ENCODE results near the gene HSP90AB1. TPM values are rescaled to one million over a fixed set of nuclear protein-coding genes. Genes with fewer than 3 reads are reported as not detected.
"Not testable (repeated sequence)": the region's sequence is repeated elsewhere in the genome, so short reads cannot be mapped to it uniquely, and the experiment has no call there.

HSP90AB1 gene
- total RNA-seq, 1 experiment from 2014 or later: 1,358 TPM

GRCh38 chr6:44227148-44227793, 19.6 kb upstream of the HSP90AB1 start:
- peak in 1 of 2 experiments; percentile 18 for DNase-seq
- no peak overlapping the region; the same call in 1 of the 2 replicates for H3K27ac ChIP-seq
- peaks cover 32% of the 10 kb centered on the region for H3K4me1 ChIP-seq
- H3K9me3 ChIP-seq (replicated peaks): no peaks in the 10 kb centered on the region
- H3K4me3 ChIP-seq: no peak overlapping the region
- no peaks in the 10 kb centered on the region for H3K27me3 ChIP-seq
- H3K36me3 ChIP-seq: peaks cover 20% of the 10 kb centered on the region; the same call in 1 of the 2 replicates

DNA sequence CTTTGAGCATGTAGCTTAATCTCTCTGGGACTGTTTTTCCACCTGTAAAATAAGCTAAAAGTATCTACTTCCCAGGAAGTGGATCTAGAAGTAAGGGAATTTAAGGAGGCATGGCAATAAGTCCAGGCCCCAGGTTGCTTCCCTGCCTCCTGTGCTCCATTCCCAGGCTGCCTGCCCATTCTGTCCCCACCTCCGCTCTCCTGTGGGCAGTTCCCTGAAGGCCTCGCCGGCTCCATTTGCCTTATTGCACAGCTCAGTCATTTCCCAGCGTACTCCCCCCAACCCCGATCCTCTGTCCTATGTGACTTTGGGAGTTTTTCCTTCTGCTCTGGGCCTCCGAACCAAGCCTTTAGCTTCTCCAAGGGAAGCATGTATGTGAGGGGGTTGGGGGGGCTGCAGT, 18.9 kb upstream of the HSP90AB1 start:
- no peak for DNase-seq
- Histone ChIP-seq H3K9me3 (replicated peaks) (no peaks in the 10 kb centered on the region), H3K4me1 (peaks cover 26% of the 10 kb centered on the region), H3K36me3 (peaks cover 24% of the 10 kb centered on the region; the same call in 1 of the 2 replicates), H3K27ac (no peak overlapping the region), H3K4me3 (no peak overlapping the region), H3K27me3 (no peaks in the 10 kb centered on the region)

DNA sequence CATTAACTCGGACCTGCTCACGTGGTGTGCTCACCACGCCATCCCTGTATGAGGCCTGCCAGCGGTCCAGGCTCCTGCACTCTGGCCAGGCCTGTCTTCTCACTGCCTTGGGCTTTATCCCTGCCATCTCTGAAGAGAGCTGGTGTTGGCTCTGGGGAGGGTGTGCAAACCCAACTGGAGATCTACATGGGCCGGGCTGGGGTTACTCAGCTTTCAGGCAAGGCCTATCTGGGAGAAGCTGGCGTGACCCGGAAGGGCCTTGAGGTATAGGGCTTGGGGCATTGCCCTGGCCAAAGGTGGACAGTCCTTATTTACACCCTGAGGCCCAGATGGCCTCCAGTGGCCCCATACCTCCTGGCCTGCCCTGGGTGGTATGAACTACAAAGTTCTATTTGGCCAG, 18.5 kb upstream of the HSP90AB1 start:
- Histone ChIP-seq H3K27me3 (no peaks in the 10 kb centered on the region), H3K4me3 (no peak overlapping the region), H3K36me3 (peaks cover 26% of the 10 kb centered on the region; the same call in 1 of the 2 replicates), H3K27ac (no peak overlapping the region), H3K9me3 (replicated peaks) (no peaks in the 10 kb centered on the region), H3K4me1 (peaks cover 26% of the 10 kb centered on the region)
- DNase-seq: no peak

GRCh38 chr6:44228836-44229235, 18.1 kb upstream of the HSP90AB1 start:
- Histone ChIP-seq H3K4me3 (no peak overlapping the region), H3K36me3 (peaks cover 26% of the 10 kb centered on the region; the same call in 1 of the 2 replicates), H3K4me1 (peaks cover 26% of the 10 kb centered on the region), H3K9me3 (replicated peaks) (no peaks in the 10 kb centered on the region), H3K27me3 (no peaks in the 10 kb centered on the region), H3K27ac (no peak overlapping the region)
- no peak for DNase-seq

GRCh38 chr6:44229376-44230033, 17.4 kb upstream of the HSP90AB1 start:
- Histone ChIP-seq H3K4me3 (no peak overlapping the region), H3K4me1 (peaks cover 24% of the 10 kb centered on the region), H3K27me3 (no peaks in the 10 kb centered on the region), H3K36me3 (peaks cover 29% of the 10 kb centered on the region), H3K9me3 (replicated peaks) (no peaks in the 10 kb centered on the region), H3K27ac (no peak overlapping the region)
- no peak for DNase-seq

- peaks cover 18% of the 10 kb centered on the region for H3K4me1 ChIP-seq
- no peaks in the 10 kb centered on the region for H3K9me3 ChIP-seq (replicated peaks)
- DNase-seq: no peak
- H3K36me3 ChIP-seq: peaks cover 34% of the 10 kb centered on the region
- no peaks in the 10 kb centered on the region for H3K27me3 ChIP-seq
- H3K27ac ChIP-seq: no peak overlapping the region
- no peak overlapping the region for H3K4me3 ChIP-seq
Observed at GRCh38 chr6:44230034-44230675, 16.7 kb upstream of the HSP90AB1 start.

DNA sequence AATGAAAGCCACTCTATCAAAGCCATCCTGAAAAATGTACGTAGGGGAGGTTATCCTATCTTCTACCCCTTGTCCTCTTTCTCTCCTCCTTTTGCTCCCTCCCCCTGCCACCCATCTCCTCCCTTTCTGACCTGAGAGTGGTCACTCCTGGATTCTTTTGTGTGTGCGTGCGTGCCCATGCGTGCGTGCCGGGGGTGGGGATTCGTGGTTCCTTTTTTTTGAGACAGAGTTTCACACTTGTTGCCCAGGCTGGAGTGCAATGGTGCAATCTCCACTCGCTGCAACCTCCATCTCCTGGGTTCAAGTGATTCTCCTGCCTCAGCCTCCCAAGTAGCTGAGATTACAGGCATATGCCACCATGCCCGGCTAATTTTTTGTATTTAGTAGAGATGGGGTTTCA, 15.5 kb upstream of the HSP90AB1 start:
- DNase-seq; H3K4me3 ChIP-seq; H3K9me3 ChIP-seq (replicated peaks); H3K27me3 ChIP-seq; H3K27ac ChIP-seq; H3K4me1 ChIP-seq: not testable (repeated sequence)
- peaks cover 34% of the 10 kb centered on the region for H3K36me3 ChIP-seq

- Histone ChIP-seq H3K27me3 (no peaks in the 10 kb centered on the region), H3K9me3 (replicated peaks) (no peaks in the 10 kb centered on the region), H3K36me3 (peaks cover 34% of the 10 kb centered on the region), H3K27ac (no peak overlapping the region), H3K4me1 (peaks cover 6% of the 10 kb centered on the region), H3K4me3 (no peak overlapping the region)
- DNase-seq: no peak
Observed at GRCh38 chr6:44232676-44233566, 14.0 kb upstream of the HSP90AB1 start.

DNA sequence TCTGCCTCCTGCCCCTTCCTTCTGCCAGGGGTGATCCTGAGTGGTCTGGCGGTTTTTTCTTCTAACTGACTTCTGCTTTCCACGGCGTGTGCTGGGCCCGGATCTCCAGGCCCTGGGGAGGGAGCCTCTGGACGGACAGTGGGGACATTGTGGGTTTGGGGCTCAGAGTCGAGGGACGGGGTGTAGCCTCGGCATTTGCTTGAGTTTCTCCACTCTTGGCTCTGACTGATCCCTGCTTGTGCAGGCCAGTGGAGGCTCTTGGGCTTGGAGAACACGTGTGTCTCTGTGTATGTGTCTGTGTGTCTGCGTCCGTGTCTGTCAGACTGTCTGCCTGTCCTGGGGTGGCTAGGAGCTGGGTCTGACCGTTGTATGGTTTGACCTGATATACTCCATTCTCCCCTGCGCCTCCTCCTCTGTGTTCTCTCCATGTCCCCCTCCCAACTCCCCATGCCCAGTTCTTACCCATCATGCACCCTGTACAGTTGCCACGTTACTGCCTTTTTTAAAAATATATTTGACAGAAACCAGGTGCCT, 13.3 kb upstream of the HSP90AB1 start:
- Histone ChIP-seq H3K27me3 (no peaks in the 10 kb centered on the region), H3K4me1 (peaks cover 6% of the 10 kb centered on the region), H3K9me3 (replicated peaks) (no peaks in the 10 kb centered on the region), H3K27ac (no peak overlapping the region), H3K4me3 (no peak overlapping the region), H3K36me3 (peaks cover 34% of the 10 kb centered on the region)
- DNase-seq: no peak

DNA sequence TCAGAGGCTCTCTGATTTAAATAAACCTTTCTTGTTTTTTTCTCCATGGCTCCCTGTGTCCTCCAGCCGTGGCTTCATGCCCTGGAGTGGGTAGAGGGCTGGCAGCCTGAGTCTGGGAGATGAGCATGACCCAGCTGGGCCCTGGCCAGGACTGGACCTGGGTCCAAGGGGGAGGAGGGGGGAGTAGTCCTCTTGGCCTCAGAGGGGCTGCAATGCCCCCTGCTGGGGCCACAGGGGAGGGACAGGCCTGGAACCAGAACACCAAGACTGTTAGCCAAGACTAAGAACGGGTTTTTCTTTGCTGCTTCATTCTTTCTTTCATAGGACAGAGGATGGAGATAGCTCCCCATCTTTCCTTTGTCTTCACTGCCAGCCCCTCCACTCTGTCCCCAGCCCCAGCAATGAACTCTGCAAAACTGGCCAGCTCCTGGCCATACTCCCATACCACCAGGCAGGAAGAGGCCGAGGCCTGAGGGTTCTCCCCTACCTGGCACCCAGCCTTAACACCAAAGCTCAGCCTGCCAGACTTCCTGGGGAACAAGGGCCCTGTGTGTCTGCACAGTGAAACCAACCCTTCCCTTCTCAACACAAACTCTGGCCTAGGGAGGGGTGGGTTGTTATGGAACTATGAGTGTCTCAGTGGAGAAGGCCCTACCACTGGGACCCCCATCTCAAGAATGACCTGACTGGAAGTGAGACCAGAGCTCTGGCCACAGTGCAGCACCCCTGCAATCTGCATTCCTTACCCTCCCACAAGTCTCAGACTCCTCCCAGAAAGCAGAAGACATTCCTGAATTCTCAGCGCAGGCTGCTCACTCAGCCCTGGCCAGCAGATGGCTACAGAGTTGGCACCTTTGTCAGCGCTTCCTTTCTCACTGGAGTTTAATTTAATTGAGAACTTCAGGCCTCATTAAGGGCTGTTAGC, 12.5 kb upstream of the HSP90AB1 start:
- Histone ChIP-seq H3K27ac (no peak overlapping the region), H3K9me3 (replicated peaks) (no peaks in the 10 kb centered on the region), H3K4me1 (peaks cover 6% of the 10 kb centered on the region), H3K4me3 (no peak overlapping the region), H3K27me3 (no peaks in the 10 kb centered on the region), H3K36me3 (peaks cover 26% of the 10 kb centered on the region)
- DNase-seq: peak; percentile 54 to 68

DNA sequence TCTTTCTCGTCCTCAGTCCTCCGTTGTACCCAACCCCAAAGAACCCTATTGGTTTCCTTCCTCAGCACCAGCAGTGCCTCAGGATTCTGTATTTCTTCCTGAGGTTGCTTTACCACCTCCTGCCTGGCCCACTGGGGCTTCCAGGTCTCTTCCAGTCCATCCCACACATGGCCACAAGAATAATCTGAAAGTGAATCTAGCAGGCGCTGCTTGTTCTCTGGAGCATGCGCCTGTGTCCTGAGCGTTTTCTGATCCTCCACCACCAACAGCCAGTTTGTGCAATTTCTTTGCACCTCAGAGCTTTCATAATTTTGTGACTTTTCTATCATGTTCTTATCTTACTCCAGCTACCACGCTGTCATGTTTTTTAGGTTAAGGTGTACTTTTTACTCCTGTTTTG, 11.6 kb upstream of the HSP90AB1 start:
- Histone ChIP-seq H3K4me3 (no peak overlapping the region), H3K36me3 (peaks cover 23% of the 10 kb centered on the region), H3K27ac (no peak overlapping the region), H3K27me3 (no peaks in the 10 kb centered on the region), H3K4me1 (peaks cover 6% of the 10 kb centered on the region), H3K9me3 (replicated peaks) (no peaks in the 10 kb centered on the region)
- no peak for DNase-seq

GRCh38 chr6:44235891-44236516, 10.9 kb upstream of the HSP90AB1 start:
- no peaks in the 10 kb centered on the region for H3K9me3 ChIP-seq (replicated peaks)
- no peak for DNase-seq
- H3K27ac ChIP-seq: no peak overlapping the region
- H3K4me1 ChIP-seq: peaks cover 6% of the 10 kb centered on the region
- H3K4me3 ChIP-seq: no peak overlapping the region
- H3K27me3 ChIP-seq: no peaks in the 10 kb centered on the region
- H3K36me3 ChIP-seq: peaks cover 19% of the 10 kb centered on the region

Data from SJCRH30 (cell line).